Left ventricle myocardium inferior (tissue), 1 donor: ENCODE data around the gene MED15. TPM values are rescaled to one million over a fixed set of nuclear protein-coding genes. Genes with fewer than 3 reads are reported as not detected.
A peak's percentile ranks its signal among the peaks of the same experiment; 100 is the strongest.

Experiments used
- DNase-seq: peaks from one replicate; pipeline ENCODE4 v3.0.0-alpha.2; 2020
- H3K27ac ChIP-seq: fragments of 200-600 bp; replicated peaks from 2 replicates; pipeline ENCODE4 v1.8.0; 2021
- H3K27me3 ChIP-seq: fragments of 200-600 bp; 2 replicates; pipeline ENCODE4 v1.8.0; 2021; ENCODE audit warnings: low read depth
- H3K36me3 ChIP-seq: fragments of 200-600 bp; 2 replicates; pipeline ENCODE4 v1.8.0; 2021
- H3K4me1 ChIP-seq: fragments of 200-600 bp; 2 replicates; pipeline ENCODE4 v1.8.0; 2021
- H3K4me3 ChIP-seq: fragments of 200-600 bp; 2 replicates; pipeline ENCODE4 v1.8.0; 2021; ENCODE audit warnings: mild to moderate bottlenecking, moderate library complexity
- H3K9me3 ChIP-seq: fragments of 200-600 bp; replicated peaks from 2 replicates; pipeline ENCODE4 v1.8.0; 2021
- intact Hi-C: fragments of 100-400 bp; cut with micrococcal nuclease; formaldehyde crosslinking; loops from one replicate; pipeline ENCODE4 v1.11.0; 2022
- total RNA-seq: library from RNA; stranded (reverse); fragmentation: NEBNext Ultra II Directional; extraction: Animal tissue kit (Norgen Biotek cat#: 25700); gene quantifications from one replicate; pipeline ENCODE4 v1.2.1, GENCODE V29; 2021
- TF ChIP-seq, protein P1 (sequence below): fragments of 200-600 bp; IDR thresholded peaks from 2 replicates; pipeline ENCODE4 v1.8.0; 2021; ENCODE audit warnings: antibody characterized with exemption, mild to moderate bottlenecking, borderline replicate concordance
- donor health status: DM: no; HTN: yes; CAD: no; lungs with severe emphysema.

MED15 gene
- total RNA-seq, 1 donor from 2014 or later, result 40.3 TPM

DNA sequence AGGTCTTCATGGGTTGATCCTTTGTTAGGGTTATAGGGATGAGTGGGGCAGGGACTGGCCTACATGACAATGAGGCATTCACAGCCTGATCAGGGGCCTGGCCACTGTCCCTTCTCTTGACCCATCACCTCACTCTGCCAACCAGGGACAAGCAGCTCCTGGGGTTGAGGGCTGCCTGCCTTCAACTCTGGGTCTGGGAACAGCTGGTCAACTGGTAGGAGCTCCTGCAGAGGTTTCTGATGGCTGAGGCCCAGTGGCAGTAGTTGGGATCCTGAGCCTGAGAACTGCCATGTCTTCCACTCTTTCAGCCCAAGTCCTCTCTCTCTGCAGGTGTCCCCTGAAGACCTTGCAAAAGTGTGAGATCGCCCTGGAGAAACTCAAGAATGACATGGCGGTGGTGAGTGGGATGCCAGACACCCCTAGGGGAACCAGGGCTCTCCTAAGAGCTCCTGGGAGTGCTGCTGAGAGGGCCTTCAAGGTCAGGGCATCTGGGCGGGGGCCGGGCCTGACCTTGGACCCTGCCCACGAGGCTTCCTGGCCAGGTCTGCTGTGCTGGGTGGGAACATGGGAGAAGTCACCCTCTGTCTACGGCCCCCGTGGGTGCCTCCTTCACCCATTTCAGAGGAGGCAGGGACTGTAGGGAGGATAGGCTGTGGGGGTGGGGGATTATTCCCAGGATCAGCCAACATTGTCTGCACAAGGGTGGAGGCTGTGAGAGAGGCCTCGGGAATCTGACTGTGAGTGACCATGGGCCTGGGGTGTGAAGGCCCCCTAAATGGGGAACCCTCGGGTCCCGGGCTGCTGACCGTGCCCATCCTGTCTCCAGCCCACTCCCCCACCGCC, 76.8 kb downstream of the MED15 start:
- no peak overlapping the region for H3K4me3 ChIP-seq
- no peaks in the 10 kb centered on the region for H3K9me3 ChIP-seq
- no peak overlapping the region for H3K27ac ChIP-seq
- H3K36me3 ChIP-seq, result peaks cover 72% of the 10 kb centered on the region
- intact Hi-C loops, result no loop called here
- peak; percentile 6 for DNase-seq
- peaks cover 10% of the 10 kb centered on the region for H3K4me1 ChIP-seq
- TF ChIP-seq, protein P1, sequence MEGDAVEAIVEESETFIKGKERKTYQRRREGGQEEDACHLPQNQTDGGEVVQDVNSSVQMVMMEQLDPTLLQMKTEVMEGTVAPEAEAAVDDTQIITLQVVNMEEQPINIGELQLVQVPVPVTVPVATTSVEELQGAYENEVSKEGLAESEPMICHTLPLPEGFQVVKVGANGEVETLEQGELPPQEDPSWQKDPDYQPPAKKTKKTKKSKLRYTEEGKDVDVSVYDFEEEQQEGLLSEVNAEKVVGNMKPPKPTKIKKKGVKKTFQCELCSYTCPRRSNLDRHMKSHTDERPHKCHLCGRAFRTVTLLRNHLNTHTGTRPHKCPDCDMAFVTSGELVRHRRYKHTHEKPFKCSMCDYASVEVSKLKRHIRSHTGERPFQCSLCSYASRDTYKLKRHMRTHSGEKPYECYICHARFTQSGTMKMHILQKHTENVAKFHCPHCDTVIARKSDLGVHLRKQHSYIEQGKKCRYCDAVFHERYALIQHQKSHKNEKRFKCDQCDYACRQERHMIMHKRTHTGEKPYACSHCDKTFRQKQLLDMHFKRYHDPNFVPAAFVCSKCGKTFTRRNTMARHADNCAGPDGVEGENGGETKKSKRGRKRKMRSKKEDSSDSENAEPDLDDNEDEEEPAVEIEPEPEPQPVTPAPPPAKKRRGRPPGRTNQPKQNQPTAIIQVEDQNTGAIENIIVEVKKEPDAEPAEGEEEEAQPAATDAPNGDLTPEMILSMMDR, result no peak
- H3K27me3 ChIP-seq, result no peaks in the 10 kb centered on the region

DNA sequence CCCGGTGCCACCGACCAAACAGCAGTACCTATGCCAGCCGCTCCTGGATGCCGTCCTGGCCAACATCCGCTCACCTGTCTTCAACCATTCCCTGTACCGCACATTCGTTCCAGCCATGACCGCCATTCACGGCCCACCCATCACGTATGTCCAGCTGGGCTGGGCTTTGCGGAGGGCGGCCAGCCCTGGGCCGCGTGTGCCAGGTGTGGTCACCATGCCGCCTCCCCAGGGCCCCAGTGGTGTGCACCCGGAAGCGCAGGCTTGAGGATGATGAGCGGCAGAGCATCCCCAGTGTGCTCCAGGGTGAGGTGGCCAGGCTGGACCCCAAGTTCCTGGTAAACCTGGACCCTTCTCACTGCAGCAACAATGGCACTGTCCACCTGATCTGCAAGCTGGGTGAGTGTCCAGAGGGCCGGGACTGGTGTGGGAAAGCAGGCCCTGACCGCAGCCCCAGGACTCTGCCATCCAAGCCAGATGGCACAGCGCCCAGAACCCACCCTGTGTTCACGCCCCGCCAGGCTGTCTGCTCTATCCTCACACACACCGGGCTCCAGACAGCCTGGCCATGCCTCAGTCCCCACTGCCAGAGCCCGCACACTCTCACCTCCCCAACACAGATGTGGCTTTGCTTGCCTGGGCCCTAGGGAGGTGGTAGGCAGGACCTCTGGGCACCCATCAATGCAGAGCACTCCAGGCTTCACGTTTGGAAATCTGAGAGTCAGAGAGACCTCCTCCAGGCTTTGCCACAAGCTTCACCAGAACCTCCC, 77.6 kb downstream of the MED15 start:
- peak; percentile 15 for DNase-seq
- TF ChIP-seq, protein P1, result no peak
- Histone ChIP-seq H3K27ac (no peak overlapping the region), H3K27me3 (no peaks in the 10 kb centered on the region), H3K4me3 (no peak overlapping the region), H3K9me3 (no peaks in the 10 kb centered on the region), H3K4me1 (peaks cover 7% of the 10 kb centered on the region), H3K36me3 (peaks cover 66% of the 10 kb centered on the region)
- intact Hi-C loops, result no loop called here

DNA sequence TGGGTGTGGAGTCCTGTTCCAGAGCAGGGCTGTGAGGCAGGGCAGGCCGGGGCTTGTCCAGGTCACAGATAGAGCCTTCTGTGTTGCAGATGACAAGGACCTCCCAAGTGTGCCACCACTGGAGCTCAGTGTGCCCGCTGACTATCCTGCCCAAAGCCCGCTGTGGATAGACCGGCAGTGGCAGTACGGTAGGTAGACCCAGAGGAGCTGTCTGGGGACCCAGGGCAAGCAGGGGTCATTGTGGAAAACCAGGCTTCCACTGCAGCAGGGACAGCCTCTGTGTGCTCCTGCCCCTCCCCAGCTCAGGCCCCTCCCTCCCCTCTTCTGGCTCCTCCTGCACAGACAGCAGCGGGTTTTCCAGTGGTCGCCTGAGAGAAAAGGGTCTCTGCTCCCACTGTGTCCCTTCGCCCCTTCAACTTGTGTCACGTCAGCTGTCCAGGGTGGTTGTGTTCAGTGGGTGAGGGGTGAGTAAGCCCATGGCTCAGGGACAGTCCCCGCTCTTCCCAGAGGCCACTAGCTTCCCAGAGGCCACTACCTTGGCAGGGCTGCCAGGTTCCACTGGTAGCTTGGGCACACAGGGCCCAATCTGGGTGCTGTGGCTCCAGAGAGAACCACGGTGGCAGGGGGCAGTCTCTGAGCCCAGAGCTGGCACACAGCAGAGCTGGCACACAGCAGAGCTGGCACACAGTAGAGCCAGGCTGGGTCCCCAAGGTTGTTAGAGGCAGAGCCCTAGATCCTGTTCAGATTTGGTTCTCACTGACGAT, 78.4 kb downstream of the MED15 start:
- no peak overlapping the region for H3K4me3 ChIP-seq
- H3K27me3 ChIP-seq, result no peaks in the 10 kb centered on the region
- H3K9me3 ChIP-seq, result no peaks in the 10 kb centered on the region
- DNase-seq, result peak; percentile 9
- H3K36me3 ChIP-seq, result peaks cover 62% of the 10 kb centered on the region
- H3K4me1 ChIP-seq, result peaks cover 7% of the 10 kb centered on the region
- intact Hi-C loops, result no loop called here
- no peak overlapping the region for H3K27ac ChIP-seq
- TF ChIP-seq, protein P1, result no peak

DNA sequence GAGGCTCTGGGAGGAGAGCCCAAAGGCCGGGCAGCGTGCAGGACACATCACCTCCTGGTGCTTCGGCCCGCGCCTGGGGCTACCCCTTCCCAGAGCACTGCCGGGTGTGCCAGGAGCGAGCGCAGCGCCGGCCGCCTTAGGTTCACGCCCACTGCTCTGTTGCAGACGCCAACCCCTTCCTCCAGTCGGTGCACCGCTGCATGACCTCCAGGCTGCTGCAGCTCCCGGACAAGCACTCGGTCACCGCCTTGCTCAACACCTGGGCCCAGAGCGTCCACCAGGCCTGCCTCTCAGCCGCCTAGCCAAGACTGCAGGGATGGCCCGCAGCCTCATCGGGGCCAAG, 79.0 kb downstream of the MED15 start:
- no peak overlapping the region for H3K4me3 ChIP-seq
- H3K4me1 ChIP-seq, result peaks cover 7% of the 10 kb centered on the region
- H3K27ac ChIP-seq, result no peak overlapping the region
- DNase-seq, result peak; percentile 9
- peaks cover 59% of the 10 kb centered on the region for H3K36me3 ChIP-seq
- no peaks in the 10 kb centered on the region for H3K9me3 ChIP-seq
- TF ChIP-seq, protein P1, result no peak
- H3K27me3 ChIP-seq, result no peaks in the 10 kb centered on the region
- intact Hi-C loops, result no loop called here

DNA sequence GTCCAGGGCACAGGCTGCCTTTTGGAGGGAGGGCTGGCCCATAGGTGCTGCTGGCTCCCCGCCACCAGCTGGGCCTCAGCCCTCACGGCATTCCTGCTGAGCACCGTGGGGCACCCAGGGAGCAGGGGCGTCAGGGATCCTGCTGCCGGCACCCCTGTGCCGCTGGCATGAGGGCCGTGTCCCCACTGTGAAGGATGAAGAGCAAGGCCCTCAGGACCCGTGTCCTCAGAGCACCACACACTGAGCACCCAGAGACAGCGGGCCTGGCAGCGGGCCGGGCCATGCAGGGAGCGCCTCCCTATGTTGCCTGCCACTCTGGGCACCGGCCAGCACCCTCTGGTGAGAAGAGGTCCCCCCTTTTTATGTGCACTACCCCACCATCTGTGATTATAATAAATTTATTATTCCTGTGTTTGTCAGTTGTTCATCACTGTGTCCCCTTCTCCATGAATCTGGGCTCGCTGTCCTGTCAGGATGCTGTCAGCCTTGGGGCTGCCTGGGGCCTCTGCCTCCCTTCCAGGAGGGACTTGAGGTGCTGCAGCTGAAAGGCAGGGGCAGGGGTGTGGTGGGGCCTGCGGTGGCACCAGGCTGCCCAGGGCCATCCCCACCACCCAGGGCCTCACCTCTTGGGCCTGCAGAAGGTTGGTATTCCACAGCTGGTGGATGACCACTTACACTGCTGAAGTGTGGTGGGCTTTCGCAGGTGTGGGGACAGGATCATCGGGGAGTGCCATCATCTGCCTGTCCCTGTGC, 80.0 kb downstream of the MED15 start:
- peak; percentile 9 for DNase-seq
- TF ChIP-seq, protein P1, result no peak

More for the DNA sequence above, 80.0 kb downstream of the MED15 start:
- H3K36me3 ChIP-seq, result peaks cover 56% of the 10 kb centered on the region
- H3K27ac ChIP-seq, result no peak overlapping the region
- peaks cover 7% of the 10 kb centered on the region for H3K4me1 ChIP-seq
- H3K9me3 ChIP-seq, result no peaks in the 10 kb centered on the region
- intact Hi-C loops, result no loop called here
- H3K4me3 ChIP-seq, result no peak overlapping the region
- no peaks in the 10 kb centered on the region for H3K27me3 ChIP-seq
